GOT3 (cell line): ENCODE data around the gene TYRP1.

Experiments
- DNase-seq: peaks from one replicate; lab custom pipeline; 2025; ENCODE audit warnings: mixed read lengths; lab: John Stamatoyannopoulos, UW

TYRP1 gene

GRCh38 chr9:12735665-12736064 is 42.5 kb downstream of the TYRP1 start:
- no peak for DNase-seq

- no peak for DNase-seq
Measured at GRCh38 chr9:12737871-12738270, 44.7 kb downstream of the TYRP1 start.

- no peak for DNase-seq
Measured at GRCh38 chr9:12739014-12739652, 45.9 kb downstream of the TYRP1 start.

- DNase-seq = no peak
Measured at GRCh38 chr9:12740845-12741244, 47.7 kb downstream of the TYRP1 start.

GRCh38 chr9:12748016-12748415 is 54.8 kb downstream of the TYRP1 start:
- no peak for DNase-seq

GRCh38 chr9:12748954-12749353 is 55.8 kb downstream of the TYRP1 start:
- DNase-seq = no peak

GRCh38 chr9:12753931-12754330 is 60.7 kb downstream of the TYRP1 start:
- no peak for DNase-seq

GRCh38 chr9:12759761-12760160 is 66.6 kb downstream of the TYRP1 start:
- no peak for DNase-seq
